ENCODE data around the gene FNIP1. TPM values are rescaled to one million over a fixed set of nuclear protein-coding genes. Genes with fewer than 3 reads are reported as not detected.

Gene FNIP1
- total RNA-seq, 2 donors from 2014 or later = 44.1 to 49.5 TPM

DNA sequence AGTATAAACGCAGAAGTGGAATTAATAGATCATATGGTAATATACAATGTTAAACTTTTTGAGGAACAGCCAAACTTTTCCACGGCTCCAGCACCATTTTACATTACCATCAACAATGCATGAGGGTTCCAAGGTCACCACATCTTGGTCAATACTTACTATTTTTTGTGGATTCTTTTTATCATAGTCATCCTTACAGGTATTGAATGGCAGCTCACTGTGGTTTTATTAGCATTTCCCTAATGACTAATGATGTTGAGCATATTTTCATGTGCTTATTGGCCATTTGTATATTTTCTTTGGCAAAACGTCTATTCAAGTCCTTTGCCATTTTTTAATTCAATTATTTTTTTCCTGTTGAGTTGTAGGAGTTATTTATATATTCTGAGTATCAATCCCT is 147.7 kb downstream of the FNIP1 start:
- 86% methylated on average over 3 of the region's 3 CpGs for WGBS
- no peak for TF ChIP-seq POLR2A (IDR thresholded peaks at IDR 0.05)
- TF ChIP-seq POLR2AphosphoS5 (IDR thresholded peaks at IDR 0.05) = no peak
- TF ChIP-seq, protein P1, sequence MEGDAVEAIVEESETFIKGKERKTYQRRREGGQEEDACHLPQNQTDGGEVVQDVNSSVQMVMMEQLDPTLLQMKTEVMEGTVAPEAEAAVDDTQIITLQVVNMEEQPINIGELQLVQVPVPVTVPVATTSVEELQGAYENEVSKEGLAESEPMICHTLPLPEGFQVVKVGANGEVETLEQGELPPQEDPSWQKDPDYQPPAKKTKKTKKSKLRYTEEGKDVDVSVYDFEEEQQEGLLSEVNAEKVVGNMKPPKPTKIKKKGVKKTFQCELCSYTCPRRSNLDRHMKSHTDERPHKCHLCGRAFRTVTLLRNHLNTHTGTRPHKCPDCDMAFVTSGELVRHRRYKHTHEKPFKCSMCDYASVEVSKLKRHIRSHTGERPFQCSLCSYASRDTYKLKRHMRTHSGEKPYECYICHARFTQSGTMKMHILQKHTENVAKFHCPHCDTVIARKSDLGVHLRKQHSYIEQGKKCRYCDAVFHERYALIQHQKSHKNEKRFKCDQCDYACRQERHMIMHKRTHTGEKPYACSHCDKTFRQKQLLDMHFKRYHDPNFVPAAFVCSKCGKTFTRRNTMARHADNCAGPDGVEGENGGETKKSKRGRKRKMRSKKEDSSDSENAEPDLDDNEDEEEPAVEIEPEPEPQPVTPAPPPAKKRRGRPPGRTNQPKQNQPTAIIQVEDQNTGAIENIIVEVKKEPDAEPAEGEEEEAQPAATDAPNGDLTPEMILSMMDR (IDR thresholded peaks at IDR 0.05) = no peak
- H3K4me1 ChIP-seq (replicated peaks) = no peaks in the 10 kb centered on the region
- intact Hi-C loops (cut with DNase I) = no loop called here
- no peaks in the 10 kb centered on the region for H3K9me3 ChIP-seq
- H3K27me3 ChIP-seq (replicated peaks; ENCODE audit: insufficient read depth) = no peaks in the 10 kb centered on the region
- no peak for DNase-seq (ENCODE audit: low spot score)
- peaks cover 2 to 6% of the 10 kb centered on the region in 2 donors for H3K36me3 ChIP-seq
- no peak overlapping the region for H3K4me3 ChIP-seq
- H3K27ac ChIP-seq = no peak overlapping the region

DNA sequence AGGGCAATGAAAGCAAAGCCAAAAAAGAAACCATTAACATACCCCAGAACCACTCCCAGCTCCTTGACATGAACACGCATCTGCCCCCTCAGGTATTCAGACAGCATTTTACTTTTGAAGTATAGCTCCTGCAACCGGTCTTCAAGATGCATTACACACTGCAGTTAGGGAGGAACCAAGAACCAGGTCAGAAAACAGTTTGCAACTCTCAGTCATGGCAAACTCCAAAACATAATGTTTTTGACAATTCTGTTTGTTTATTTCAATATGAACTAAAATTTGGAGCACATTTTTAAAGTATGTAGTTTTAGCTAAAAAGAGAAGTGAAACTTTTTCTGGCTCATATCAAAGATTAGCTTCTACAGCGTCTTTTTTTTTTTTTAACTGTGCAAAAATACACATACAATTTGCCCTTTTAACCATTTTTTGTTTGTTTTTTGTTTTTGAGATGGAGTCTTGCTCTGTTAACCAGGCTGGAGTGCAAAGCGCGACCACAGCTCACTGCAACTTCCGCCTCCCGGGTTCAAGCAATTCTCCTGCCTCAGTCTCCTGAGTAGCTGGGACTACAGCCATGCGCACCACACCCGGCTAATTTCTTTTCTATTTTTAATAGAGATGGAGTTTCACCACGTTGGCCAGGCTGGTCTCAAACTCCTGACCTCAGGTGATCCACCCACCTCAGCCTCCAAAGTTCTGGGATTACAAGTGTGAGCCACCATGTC is 149.6 kb downstream of the FNIP1 start:
- Histone ChIP-seq H3K4me1 (replicated peaks) (no peaks in the 10 kb centered on the region), H3K36me3 (peaks cover 2 to 6% of the 10 kb centered on the region in 2 donors), H3K9me3 (no peaks in the 10 kb centered on the region), H3K4me3 (no peak overlapping the region), H3K27ac (no peak overlapping the region), H3K27me3 (replicated peaks; ENCODE audit: insufficient read depth) (no peaks in the 10 kb centered on the region)
- TF ChIP-seq POLR2A (IDR thresholded peaks at IDR 0.05) (no peak), POLR2AphosphoS5 (IDR thresholded peaks at IDR 0.05) (no peak)
- TF ChIP-seq, protein P1 (IDR thresholded peaks at IDR 0.05) = no peak
- DNase-seq (ENCODE audit: low spot score) = no peak
- intact Hi-C loops (cut with DNase I) = no loop called here
- 89% methylated on average over 10 of the region's 10 CpGs for WGBS

DNA sequence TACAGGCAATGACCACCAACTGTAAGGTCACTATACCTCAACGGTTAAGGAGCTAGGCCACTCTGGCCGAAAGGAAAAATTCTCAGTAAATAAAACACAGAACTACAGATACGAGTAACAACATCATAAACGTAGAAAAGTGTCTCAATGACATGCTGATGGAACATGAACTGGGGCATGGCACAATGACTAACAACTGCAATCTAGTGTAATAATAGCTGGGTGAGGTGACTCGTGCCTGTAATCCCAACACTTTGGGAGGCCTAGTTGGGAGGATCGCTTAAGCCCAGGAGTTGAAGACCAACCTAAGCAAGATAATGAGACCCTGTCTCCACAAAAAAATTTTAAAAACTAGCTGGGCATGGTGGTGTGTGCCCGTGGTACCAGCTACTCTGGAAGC is 152.0 kb downstream of the FNIP1 start:
- 94% methylated on average over 7 of the region's 7 CpGs for WGBS
- H3K27ac ChIP-seq = no peak overlapping the region
- intact Hi-C loops (cut with DNase I) = no loop called here
- H3K4me3 ChIP-seq = no peak overlapping the region
- no peaks in the 10 kb centered on the region for H3K4me1 ChIP-seq (replicated peaks)
- TF ChIP-seq POLR2AphosphoS5 (IDR thresholded peaks at IDR 0.05) (no peak), POLR2A (IDR thresholded peaks at IDR 0.05) (no peak)
- TF ChIP-seq, protein P1 (IDR thresholded peaks at IDR 0.05) = no peak
- no peaks in the 10 kb centered on the region for H3K9me3 ChIP-seq
- no peaks in the 10 kb centered on the region for H3K27me3 ChIP-seq (replicated peaks; ENCODE audit: insufficient read depth)
- DNase-seq (ENCODE audit: low spot score) = no peak
- peaks cover 0 to 2% of the 10 kb centered on the region in 2 donors for H3K36me3 ChIP-seq

DNA sequence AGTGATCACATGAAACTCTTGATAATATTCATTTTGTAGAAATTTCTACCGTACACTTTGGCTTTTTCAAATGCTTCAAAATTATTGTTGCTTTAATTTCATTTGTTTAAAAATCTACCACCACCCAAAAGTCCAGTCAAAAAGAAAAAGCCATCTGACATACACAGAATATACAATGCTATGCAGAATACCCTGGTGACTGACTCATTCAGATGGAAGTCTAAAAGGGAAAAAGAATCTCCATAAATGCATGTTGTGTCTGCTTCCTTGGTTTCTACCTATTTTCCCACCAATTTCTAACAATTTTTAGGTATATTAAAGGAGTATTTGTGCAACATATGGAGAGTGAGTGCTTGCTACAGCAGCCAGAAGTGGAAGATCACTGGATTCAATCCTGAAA is 152.4 kb downstream of the FNIP1 start:
- TF ChIP-seq, protein P1 (IDR thresholded peaks at IDR 0.05) = no peak
- no peak for TF ChIP-seq POLR2AphosphoS5 (IDR thresholded peaks at IDR 0.05)
- no peak for TF ChIP-seq POLR2A (IDR thresholded peaks at IDR 0.05)
- WGBS = 90% methylated on average over 1 of the region's 1 CpG
- Histone ChIP-seq H3K36me3 (peaks cover 0 to 2% of the 10 kb centered on the region in 2 donors), H3K27me3 (replicated peaks; ENCODE audit: insufficient read depth) (no peaks in the 10 kb centered on the region), H3K4me1 (replicated peaks) (no peaks in the 10 kb centered on the region), H3K27ac (no peak overlapping the region), H3K9me3 (no peaks in the 10 kb centered on the region), H3K4me3 (no peak overlapping the region)
- DNase-seq (ENCODE audit: low spot score) = no peak
- intact Hi-C loops (cut with DNase I) = no loop called here

DNA sequence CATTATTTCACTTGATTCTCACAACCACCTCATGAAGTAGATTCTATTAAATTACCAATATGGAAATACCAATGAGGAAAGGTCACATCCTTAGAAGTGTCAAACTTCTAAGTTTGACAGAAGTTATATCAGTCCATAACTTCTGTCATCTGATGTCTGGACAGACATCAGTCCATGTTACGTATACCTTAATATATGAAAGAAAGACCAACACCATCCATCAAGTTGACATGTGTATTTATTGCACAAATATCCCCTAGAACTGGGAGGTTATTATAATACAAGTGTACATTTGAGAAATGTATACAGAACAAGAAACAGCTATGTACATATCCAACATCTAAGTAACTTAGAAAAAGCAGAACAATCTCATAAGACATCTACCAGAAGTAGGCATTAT is 155.3 kb downstream of the FNIP1 start:
- no peak for DNase-seq (ENCODE audit: low spot score)
- Histone ChIP-seq H3K36me3 (peaks cover 0 to 2% of the 10 kb centered on the region in 2 donors), H3K4me1 (replicated peaks) (no peaks in the 10 kb centered on the region), H3K4me3 (no peak overlapping the region), H3K27ac (no peak overlapping the region), H3K27me3 (replicated peaks; ENCODE audit: insufficient read depth) (no peaks in the 10 kb centered on the region), H3K9me3 (no peaks in the 10 kb centered on the region)
- WGBS = 84% methylated on average over 1 of the region's 1 CpG
- TF ChIP-seq POLR2A (IDR thresholded peaks at IDR 0.05) (no peak), POLR2AphosphoS5 (IDR thresholded peaks at IDR 0.05) (no peak)
- TF ChIP-seq, protein P1 (IDR thresholded peaks at IDR 0.05) = no peak
- intact Hi-C loops (cut with DNase I) = no loop called here
